ENCODE results near the gene AXIN1.
"Not testable (repeated sequence)": the region's sequence is repeated elsewhere in the genome, so short reads cannot be mapped to it uniquely, and the experiment has no call there.

The AXIN1 gene

GRCh38 chr16:269061-269796, 83.3 kb downstream of the AXIN1 start:
- no peaks in the 10 kb centered on the region for H3K36me3 ChIP-seq (ENCODE audit: low read depth)
- ATAC-seq (ENCODE audit: low read depth) (no peak), DNase-seq (ENCODE audit: low spot score) (no peak)
- no peaks in the 10 kb centered on the region for H3K9me3 ChIP-seq (ENCODE audit: severe bottlenecking)
- H3K27me3 ChIP-seq (ENCODE audit: insufficient read depth, poor library complexity, severe bottlenecking), result no peaks in the 10 kb centered on the region
- H3K4me1 ChIP-seq (ENCODE audit: insufficient read depth, poor library complexity, severe bottlenecking), result peaks cover 5% of the 10 kb centered on the region
- no peak for TF ChIP-seq CTCF (IDR thresholded peaks at IDR 0.05; ENCODE audit: poor library complexity, severe bottlenecking)
- no peak overlapping the region for H3K27ac ChIP-seq (ENCODE audit: poor library complexity, severe bottlenecking)
- no peak overlapping the region for H3K4me3 ChIP-seq (ENCODE audit: severe bottlenecking)

- DNase-seq (ENCODE audit: low spot score) (no peak), ATAC-seq (ENCODE audit: low read depth) (peak; percentile 22)
- Histone ChIP-seq H3K9me3 (ENCODE audit: severe bottlenecking) (no peaks in the 10 kb centered on the region), H3K27me3 (ENCODE audit: insufficient read depth, poor library complexity, severe bottlenecking) (no peaks in the 10 kb centered on the region), H3K27ac (ENCODE audit: poor library complexity, severe bottlenecking) (no peak overlapping the region), H3K36me3 (ENCODE audit: low read depth) (no peaks in the 10 kb centered on the region), H3K4me3 (ENCODE audit: severe bottlenecking) (no peak overlapping the region), H3K4me1 (ENCODE audit: insufficient read depth, poor library complexity, severe bottlenecking) (peaks cover 5% of the 10 kb centered on the region)
- no peak for TF ChIP-seq CTCF (IDR thresholded peaks at IDR 0.05; ENCODE audit: poor library complexity, severe bottlenecking)
These were observed 84.1 kb downstream of the AXIN1 start for GRCh38 chr16:268141-269053.

GRCh38 chr16:267562-267961, 85.0 kb downstream of the AXIN1 start:
- H3K27me3 ChIP-seq (ENCODE audit: insufficient read depth, poor library complexity, severe bottlenecking); H3K36me3 ChIP-seq (ENCODE audit: low read depth); H3K27ac ChIP-seq (ENCODE audit: poor library complexity, severe bottlenecking); DNase-seq (ENCODE audit: low spot score); H3K4me1 ChIP-seq (ENCODE audit: insufficient read depth, poor library complexity, severe bottlenecking); H3K4me3 ChIP-seq (ENCODE audit: severe bottlenecking); ATAC-seq (ENCODE audit: low read depth); H3K9me3 ChIP-seq (ENCODE audit: severe bottlenecking): not testable (repeated sequence)

- H3K4me1 ChIP-seq (ENCODE audit: insufficient read depth, poor library complexity, severe bottlenecking), result peaks cover 5% of the 10 kb centered on the region
- ATAC-seq (ENCODE audit: low read depth), result no peak; the same call in 2 of the 3 replicates
- no peaks in the 10 kb centered on the region for H3K36me3 ChIP-seq (ENCODE audit: low read depth)
- no peak overlapping the region for H3K4me3 ChIP-seq (ENCODE audit: severe bottlenecking)
- no peaks in the 10 kb centered on the region for H3K9me3 ChIP-seq (ENCODE audit: severe bottlenecking)
- DNase-seq (ENCODE audit: low spot score), result no peak
- no peaks in the 10 kb centered on the region for H3K27me3 ChIP-seq (ENCODE audit: insufficient read depth, poor library complexity, severe bottlenecking)
- TF ChIP-seq CTCF (IDR thresholded peaks at IDR 0.05; ENCODE audit: poor library complexity, severe bottlenecking), result no peak
- H3K27ac ChIP-seq (ENCODE audit: poor library complexity, severe bottlenecking), result no peak overlapping the region
These were observed 86.0 kb downstream of the AXIN1 start for GRCh38 chr16:266258-267164.

GRCh38 chr16:265711-266110, 86.8 kb downstream of the AXIN1 start:
- Histone ChIP-seq H3K27me3 (ENCODE audit: insufficient read depth, poor library complexity, severe bottlenecking) (no peaks in the 10 kb centered on the region), H3K36me3 (ENCODE audit: low read depth) (no peaks in the 10 kb centered on the region), H3K9me3 (ENCODE audit: severe bottlenecking) (no peaks in the 10 kb centered on the region), H3K4me3 (ENCODE audit: severe bottlenecking) (no peak overlapping the region), H3K27ac (ENCODE audit: poor library complexity, severe bottlenecking) (no peak overlapping the region), H3K4me1 (ENCODE audit: insufficient read depth, poor library complexity, severe bottlenecking) (peaks cover 5% of the 10 kb centered on the region)
- peak; percentile 25 for ATAC-seq (ENCODE audit: low read depth)
- DNase-seq (ENCODE audit: low spot score), result peak; percentile 64
- no peak for TF ChIP-seq CTCF (IDR thresholded peaks at IDR 0.05; ENCODE audit: poor library complexity, severe bottlenecking)
